GM19438 (cell line): ENCODE measurements around the gene ARMC9.
"Not testable (repeated sequence)": the region's sequence is repeated elsewhere in the genome, so short reads cannot be mapped to it uniquely, and the experiment has no call there.

Experiments
- ATAC-seq: cut with Tn5 transposase; IDR thresholded peaks from one replicate; pipeline ENCODE4 v1.9.1; 2021; ENCODE audit warnings: low read depth; ENCODE audit not compliant: unreplicated experiment

The ARMC9 gene

DNA sequence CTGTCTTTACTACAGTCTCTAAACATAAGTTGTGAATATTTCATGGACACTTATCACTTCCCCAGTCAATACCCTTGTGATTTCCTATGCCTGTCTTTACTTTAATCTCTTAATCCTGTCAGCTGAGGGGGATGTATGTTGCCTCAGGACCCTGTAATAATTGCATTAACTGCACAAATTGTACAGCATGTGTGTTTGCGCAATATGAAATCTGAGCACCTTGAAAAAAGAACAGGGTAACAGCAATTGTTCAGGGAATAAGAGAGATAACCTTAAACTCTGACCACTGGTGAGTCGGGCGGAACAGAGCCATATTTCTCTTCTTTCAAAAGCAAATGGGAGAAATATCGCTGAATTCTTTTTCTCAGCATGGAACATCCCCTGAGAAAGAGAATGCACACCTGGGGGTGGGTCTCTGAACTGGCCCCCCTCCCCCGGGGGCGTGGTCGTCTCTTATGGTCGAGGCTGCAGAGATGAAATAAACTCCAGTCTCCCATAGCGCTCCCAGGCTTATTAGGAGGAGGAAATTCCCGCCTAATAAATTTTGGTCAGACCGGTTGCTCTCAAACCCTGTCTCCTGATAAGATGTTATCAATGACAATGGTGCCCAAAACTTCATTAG, 177.7 kb downstream of the ARMC9 start:
- not testable (repeated sequence) for ATAC-seq

DNA sequence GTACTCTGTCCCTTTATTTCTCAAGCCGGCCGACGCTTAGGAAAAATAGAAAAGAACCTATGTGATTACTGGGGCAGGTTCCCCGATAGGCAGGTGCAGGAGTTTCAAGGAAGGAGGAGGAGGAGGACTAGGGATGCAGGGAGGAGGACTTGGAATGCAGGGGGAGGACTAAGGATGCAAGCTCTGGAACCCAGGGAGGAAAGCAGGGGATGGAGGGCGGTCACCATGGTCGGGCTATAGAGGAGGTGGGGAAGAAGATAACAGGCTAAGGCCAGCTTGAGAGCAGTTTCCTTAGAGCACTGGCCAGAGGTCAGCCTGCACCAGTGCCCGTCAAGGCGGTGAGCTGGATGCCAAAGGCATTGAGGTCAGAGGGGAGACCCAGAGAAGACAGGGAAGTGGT, 178.4 kb downstream of the ARMC9 start:
- no peak for ATAC-seq

DNA sequence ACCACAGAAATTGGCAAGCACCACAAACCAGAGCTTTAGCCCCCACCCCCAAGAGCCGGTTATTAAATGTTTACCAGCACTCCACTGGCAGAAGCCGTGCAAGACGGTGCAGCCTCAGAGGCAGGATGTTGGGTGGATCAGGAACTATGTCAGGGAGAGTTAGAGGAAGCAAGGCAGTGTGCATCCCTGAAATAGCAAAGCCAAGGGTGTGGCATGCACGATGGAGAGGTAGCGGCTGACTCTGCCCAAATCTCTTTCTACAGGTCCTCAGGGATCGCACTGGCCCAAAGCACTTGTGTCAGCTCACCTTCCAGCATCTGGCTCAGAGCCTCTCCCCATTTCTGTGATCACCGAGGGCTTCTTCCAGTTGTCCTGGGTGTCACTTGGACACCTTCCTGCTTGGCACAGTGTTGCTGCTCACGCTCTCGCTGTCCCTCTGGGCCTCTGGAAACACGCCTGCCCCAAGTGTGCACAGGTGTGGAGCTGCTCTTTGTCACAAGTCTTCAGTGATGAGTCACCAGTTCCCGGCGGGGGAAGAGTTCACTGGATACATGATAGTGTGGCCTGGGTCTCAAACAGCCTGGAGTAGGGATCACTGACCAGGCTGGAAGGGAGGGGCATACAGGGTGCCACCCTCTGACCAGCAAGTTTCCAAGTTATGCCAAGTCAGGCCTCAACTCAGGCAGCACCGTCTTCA, 179.7 kb downstream of the ARMC9 start:
- no peak for ATAC-seq

DNA sequence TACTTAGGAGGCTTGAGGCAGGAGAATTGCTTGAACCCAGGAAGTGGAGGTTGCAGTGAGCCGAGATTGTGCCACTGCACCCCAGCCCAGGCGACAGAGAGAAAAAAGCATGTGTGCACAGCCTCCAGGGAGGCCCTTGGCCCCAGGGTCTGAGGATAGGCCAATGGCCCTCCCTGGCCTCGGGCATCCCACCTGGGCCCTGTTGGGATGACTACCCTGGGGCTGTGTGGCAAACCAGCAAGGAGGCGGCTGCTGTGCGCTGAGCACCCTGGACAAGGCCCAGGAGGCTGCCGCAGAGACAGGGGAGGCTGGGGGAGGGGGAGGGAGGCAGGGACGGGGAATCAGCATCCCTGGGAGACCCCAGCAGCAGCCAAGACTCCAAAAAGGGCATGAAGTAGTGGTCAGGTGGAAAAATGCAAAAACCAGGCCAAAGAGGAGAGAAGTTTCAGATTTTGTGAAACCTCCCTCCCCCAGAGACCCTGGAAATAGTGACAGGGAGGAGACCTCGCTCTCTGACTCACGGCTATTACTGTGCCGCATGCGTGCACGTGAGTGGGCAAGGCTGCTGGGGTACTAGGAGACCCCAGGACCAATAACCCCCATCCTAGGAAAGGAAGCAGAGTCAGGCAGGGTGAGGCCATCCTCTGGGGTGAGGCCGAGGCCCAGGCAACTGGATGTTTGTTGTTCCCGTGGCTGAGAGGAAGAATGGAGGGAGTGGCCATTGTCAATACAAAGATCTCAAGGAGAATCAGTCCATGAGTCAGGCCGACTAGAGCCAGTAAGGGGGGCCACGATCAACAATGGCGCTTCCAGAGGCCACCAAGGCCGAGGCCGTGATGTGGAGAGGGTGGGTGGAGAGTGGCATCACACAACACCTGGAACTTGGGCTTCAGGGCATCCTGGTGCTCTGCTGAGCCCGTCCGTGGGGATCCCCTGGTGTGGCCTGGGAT, 181.1 kb downstream of the ARMC9 start:
- ATAC-seq: no peak

DNA sequence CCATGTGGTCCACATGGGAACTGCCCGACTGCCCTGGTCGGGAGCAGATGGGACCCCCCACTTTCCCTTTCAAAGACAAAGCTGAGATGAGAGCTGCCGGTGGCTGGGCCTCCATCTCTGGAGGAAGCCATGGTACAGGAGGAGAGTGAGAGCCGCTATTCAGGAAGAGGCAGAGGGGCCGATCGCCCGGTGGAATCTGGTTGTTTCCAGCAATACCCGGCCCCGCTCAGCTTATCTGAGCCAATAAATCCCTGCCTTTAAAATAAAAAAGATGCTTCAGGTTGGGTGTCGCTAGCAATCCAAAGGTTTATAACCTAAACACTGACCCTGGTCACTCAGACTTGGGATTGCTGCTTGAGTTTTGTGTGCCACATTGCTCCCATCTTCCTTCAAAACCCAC, 181.9 kb downstream of the ARMC9 start:
- no peak for ATAC-seq

DNA sequence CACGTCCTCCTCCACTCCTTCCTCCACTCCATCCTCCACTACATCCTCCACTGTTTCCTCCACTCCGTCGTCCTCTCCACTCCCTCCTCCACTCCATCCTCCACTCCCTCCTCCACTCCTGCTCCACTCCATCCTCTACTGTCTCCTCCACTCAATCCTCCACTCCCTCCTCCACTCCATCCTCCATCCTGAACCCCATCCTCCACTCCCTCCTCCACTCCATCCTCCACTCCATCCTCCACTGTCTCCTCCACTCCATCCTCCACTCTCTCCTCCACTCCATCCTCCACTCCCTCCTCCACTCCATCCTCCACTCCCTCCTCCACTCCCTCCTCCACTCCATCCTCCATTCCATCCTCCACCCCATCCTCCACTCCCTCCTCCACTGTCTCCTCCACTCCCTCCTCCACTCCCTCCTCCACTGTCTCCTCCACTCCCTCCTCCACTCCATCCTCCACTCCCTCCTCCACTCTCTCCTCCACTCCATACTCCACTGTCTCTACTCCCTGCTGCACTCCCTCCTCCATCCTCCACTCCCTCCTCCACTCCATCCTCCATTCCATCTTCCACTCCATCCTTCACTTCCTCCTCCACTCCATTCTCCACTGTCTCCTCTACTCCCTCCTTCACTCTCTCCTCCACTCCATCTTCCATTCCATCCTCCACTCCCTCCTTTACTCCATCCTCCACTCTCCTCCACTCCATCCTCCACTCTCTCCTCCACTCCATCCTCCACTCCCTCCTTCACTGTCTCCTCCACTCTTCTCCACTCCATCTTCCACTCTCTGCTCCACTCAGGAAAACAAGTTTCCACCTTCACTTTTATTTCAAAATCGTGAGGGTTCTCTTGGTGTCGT, 182.8 kb downstream of the ARMC9 start:
- no peak for ATAC-seq

DNA sequence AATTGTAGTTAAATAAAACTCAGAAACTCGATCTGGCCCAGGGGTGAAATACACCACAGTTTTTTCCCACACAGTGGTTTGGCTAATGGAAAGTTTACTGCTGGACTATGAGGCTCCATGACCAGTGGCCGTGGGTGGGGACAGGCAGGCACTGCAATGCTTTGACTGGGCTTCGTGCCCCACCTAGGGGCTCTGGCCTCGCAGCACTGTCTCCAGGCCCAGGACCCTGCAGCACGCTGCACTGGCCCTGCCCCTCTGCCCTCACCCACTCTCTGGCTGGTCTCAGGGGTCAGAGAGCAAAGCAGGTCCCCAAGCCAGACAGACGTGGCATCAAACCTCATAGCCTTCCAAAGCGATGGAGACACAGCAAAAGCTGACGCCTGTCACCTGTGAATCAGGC, 183.7 kb downstream of the ARMC9 start:
- no peak for ATAC-seq

DNA sequence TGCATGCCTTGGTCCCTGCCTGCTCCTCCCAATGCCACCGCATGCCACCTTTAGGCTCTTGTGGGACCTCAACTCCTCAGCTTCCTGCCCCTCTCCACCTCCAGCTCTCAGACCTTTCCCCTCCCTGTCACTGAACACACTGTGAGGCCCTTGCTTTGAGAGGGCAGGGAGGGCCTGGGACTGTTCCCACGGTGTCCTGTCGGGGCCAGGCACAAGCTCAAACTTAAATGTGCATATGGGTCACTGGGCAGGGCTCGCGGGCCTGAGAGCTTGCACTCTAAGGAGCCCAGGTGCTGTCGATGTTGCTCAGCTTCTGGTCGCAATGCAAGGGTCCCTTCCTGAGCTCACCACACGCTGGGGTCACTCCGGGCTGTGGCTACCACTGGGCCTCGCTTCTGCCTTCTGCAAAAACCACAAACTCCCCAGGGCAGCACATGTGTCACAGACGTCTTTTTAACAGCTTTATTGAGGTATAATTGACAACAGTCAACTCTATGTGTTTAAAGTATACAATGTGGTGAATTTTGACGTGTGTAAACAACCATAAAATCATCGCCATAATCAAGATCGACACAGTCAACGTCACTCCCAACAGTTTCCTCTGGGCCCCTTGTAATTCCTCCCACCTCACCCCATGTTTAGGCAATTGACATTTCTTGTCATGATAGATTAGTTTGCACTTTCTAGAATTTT, 185.1 kb downstream of the ARMC9 start:
- no peak for ATAC-seq

DNA sequence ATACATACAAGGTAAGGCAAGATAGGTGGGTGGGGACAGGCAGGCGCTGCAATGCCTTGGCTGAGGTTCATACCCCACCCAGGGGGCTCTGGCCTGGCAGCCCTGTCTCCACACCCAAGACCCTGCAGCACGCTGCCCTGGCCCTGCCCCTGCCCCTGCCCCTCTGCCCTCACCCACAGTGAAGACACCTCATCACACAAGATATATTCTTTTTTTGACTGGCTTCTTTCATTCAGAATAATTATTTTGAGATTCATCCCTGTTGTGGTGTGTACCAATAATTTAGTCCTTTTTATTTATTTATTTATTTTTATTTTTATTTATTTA, 185.6 kb downstream of the ARMC9 start:
- no peak for ATAC-seq

DNA sequence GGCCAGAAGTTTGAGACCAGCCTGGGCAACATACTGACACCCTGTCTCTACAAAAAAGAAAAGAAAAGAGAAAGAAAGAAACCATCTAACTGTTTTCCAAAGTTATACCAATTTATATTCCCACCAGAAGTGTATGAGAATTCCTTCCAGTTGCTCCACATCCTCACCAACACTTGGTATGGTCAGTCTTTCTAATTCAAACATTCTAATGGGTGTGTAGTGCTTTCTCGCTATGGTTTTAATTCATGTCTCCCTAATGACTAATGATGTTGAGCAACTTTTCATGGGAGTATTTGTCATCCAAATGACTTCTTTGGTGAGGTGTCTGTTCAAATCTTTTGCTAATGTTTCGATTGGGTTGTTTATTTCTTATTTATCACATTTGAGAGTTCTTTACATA, 186.5 kb downstream of the ARMC9 start:
- no peak for ATAC-seq

DNA sequence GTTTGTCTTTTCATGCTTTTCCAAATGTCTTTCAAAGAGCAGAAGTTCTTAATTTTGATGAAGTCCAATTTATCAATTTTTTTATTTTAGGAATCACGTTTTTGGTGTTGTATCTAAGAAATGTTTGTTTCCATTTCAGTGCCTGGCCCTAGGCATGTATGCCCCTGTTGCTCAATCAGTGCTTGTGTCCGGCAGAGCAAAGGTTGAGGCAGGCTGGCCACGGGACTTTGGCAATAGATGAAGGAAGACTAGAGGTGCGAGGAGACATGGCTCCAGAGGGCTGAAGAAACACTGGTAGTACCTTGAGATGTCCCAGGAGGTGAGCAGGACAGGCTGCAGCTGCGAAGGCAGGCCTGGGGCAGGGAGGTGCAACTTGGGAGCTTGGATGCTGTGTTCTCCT, 187.0 kb downstream of the ARMC9 start:
- ATAC-seq: no peak

DNA sequence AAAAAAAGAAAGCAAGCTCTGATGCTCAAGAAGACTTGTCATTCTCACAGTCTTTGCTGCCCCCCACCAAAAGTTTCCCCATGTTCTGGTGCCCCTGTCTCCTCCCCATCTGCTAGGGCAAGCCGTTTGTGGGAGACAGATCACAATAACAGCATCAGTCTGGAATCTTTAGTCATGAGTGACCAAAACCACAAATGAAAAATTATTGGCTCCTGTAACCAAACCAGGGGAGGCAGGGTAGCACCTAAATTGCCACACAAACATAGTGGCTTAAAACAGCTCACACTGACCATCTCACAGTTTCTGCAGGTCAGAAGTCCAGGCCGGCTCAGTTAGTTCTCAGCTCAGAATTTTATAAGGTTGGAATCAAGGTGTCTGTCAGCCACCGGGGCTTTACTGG, 188.0 kb downstream of the ARMC9 start:
- no peak for ATAC-seq

DNA sequence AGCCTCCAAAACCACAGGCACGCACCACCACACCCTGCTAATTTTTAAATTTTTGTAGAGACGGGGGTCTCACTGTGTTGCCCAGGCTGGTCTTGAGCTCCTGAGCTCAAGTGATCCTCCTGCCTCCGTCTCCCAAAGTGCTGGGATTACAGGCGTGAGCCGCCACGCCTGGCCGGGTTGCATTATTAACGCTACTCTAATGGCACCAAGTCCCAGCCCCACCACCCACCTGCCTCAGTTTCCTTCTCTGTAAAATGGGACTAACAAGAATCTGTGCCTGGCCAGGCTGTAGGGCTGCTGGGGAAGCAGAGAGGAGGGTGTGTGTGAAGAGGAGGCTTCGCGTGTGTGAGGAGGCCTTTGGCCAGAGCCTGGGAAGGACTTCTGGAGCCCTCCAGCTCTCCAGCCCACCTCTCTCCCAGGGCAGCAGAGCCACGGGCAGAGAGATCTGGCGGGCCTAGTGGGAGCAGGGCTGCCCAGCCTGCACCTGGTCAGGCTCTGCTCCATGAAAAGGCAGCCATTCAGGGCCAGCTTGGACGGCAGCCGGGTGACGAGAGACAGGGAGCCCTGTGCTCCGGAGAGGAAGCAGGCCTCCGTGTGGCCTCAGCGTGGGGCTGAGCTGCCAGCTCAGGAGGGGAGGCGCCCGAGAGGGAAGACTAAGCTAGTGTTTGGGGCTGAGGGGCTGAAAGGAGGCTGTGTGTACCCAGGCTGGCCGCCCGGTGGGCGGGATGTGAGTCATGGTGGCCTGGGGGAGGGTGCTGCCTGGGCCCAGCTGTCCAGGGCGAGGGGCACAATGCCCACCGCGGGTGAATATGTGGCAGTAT, 189.7 kb downstream of the ARMC9 start:
- ATAC-seq: no peak

DNA sequence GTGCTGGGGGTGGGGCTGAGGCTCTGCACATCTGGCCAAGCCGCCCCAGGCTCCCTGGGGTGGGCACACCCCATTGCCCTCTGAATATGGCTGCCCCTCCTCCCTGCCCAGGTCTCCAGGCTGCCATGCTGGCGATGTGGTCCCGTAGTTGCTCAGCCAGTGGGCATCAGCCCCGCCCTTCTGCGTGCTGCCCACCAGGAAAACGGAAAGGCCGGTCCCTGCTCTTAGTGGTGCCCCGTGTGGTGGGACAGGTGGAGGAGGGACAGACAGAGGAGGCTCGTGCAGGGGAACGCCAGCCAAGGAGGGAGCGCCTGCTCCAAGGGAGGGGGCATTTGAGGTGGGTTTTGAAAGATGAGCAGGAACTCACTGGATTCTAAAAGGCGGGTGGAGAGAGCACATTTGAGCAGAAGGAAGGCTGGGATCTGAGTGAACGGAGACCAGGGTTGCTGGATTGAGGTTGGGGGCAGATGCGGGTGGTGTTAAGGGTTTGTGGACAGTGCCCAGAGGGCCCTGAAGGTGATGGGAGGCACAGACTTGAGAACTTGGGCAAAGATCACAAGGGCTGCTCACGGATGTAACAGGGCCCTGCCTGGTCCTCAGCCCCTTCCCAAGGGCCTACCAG, 190.4 kb downstream of the ARMC9 start:
- ATAC-seq: no peak

DNA sequence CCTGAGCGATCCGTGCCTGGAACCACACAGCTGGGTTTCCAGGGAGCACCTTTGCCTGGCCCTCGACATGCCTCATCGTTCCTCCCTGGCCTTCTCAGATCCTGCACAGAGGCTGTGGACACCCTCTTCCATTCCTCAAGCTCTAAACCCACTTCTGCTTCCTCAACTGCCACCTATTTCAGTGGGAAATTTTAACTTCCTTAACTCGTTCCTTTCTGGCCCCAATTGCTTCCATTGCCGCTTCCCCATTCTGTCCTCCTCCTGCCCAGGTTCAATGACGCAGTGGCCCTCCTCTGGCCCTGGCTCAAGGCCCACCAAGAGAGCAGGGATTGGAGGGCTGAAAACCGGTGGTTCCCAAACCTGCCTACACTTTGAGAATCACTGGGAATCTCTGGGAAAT, 192.2 kb downstream of the ARMC9 start:
- no peak for ATAC-seq

DNA sequence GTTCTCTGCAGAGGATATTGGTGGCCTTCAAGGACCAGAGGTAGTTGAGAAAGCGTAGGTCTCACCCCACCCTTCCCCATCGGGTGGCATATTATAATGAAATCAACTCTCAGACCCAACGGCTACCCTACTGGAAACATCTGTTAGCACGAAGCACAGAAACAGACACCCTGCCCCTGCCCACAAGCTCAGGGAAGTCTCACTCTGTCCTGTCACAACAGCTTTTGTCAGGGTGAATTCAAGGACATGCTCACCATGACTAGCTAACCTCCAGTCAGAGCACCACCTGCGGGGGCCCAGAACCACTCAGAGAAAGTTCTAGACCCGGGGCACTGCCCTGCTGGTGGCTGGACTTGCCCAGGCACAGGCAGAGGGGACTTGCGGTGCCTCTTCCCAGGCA, 193.6 kb downstream of the ARMC9 start:
- ATAC-seq: no peak

DNA sequence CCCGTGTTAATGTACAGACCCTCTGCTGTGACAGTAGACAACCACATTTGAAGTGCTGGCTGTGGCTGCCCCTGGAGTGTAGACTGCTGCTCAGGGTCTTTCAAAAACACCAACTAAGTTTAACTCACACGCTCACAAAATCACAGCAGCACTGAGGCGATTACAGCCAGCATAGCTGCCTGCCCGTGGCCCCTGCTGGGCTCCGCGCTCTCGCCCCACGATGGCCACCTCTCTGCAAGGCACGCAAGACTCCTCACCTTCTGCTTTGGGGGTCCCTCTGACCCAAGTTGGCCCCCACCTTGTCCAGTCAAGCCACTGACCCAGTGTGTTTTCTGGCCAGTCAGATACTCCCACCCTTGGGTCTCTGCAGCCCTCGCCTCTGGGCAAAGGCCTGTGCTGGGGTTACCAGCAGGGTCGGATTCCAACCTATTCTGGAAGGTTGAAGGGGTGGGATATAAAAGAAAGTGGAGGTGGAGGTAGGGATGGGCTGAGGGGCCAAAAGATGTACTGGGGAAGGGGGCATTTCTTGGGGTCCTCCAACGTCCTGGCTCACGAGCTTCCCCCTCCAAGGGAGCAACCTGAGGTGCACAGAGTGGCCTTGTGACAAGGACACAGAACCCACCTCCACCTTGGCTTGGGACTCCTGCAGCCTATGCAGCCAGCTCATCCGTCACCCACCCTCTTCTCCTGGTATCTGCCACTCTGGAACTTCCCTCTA, 194.2 kb downstream of the ARMC9 start:
- ATAC-seq: no peak
